NCI-H2107 treated with DMSO at 0.1 percent for 48 hours (cell line): ENCODE data around the gene EVC2.
"Not testable (repeated sequence)": the region's sequence is repeated elsewhere in the genome, so short reads cannot be mapped to it uniquely, and the experiment has no call there.

Experiments
- DNase-seq: peaks from one replicate; lab custom pipeline; 2025; ENCODE audit not compliant: unreplicated experiment; lab: John Stamatoyannopoulos, UW

The EVC2 gene

DNA sequence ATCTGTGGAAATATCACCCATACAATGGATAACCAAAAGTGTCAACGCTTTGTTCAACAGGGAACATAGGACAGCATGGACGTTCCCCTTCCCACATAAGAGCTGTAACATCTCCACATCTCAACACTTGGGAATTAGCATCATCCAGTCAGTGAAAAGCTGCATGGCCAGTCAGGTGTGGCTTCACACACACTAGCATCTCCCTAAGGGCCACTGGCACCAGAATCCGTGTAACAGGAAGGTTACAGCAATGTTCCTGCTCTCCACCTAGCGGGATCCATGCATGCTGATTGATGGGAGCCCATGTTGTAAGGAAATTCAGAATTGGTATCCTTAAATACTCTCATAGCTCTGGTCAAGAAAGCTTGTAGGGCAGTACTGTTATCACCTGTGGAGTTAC is 78.8 kb downstream of the EVC2 start:
- no peak for DNase-seq

DNA sequence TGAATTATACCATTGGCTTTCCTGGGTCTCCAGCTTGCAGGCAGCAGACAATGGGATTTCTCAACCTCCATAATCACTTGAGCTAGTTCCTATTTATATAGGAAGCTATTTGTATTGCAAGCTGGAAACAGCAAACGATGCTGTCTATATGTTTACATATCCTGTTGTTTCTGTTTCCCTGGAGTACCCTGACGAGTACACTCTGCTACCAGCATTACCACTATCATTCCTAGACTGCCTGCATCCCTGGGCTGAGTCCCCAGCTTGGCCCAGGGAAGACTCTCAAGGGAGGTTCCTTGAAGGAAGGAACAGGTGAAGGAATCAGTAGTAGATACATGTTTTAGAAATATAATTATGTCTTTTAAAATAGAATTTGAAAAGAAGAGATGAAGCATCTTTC is 81.4 kb downstream of the EVC2 start:
- no peak for DNase-seq

DNA sequence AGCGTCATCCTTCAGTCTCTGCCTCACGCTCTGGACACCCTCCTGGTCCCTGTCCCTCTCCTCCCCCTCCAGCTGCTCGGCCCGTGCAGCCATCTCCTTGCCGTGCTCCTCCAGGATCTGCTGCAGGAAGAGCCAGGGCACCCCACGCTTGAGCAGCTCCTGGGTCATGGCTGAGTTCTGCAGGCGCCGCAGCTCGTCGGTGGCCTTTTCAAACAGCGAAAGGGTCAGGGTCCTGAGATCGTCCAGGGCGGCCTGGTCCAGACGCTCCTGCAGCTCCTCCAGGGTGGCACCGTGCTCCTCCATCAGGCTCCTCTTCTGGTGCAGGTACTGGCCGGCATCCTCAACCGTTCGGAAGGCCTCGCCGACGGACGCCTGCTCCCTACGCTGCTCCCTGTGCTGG is 85.8 kb downstream of the EVC2 start:
- no peak for DNase-seq

DNA sequence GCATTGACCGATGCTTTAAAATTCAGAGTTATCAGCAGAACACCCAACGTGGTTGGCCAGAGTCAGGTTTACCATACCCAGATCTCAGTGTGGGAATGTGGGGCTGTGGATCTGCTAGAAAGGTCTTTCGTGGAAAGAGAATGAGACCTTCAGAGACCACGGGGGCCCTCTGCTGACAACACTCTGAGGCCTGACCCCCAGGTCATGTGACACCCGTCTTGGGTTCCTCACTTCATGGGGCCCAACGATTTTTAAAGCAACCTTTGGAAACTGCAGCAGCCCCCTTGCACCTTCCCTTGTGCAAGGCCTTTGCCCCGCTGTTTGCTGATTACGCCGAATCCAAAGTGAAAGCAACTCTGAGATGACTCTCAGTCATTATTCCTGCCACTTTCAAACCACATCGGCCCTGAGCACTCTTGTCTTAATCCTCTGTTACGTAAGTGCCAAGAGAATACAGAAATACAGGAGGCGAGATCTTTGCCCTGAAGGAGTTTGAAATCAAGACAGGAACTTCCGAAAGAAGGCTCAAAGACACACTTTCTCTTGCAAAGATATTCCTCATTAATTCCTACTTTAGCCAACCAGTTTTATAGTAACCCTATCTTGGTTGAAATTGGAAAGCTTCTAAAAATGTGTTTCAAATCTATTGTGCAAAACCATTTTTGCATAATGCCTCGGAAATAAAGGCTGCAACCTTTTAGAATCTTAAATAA is 88.3 kb downstream of the EVC2 start:
- no peak for DNase-seq

DNA sequence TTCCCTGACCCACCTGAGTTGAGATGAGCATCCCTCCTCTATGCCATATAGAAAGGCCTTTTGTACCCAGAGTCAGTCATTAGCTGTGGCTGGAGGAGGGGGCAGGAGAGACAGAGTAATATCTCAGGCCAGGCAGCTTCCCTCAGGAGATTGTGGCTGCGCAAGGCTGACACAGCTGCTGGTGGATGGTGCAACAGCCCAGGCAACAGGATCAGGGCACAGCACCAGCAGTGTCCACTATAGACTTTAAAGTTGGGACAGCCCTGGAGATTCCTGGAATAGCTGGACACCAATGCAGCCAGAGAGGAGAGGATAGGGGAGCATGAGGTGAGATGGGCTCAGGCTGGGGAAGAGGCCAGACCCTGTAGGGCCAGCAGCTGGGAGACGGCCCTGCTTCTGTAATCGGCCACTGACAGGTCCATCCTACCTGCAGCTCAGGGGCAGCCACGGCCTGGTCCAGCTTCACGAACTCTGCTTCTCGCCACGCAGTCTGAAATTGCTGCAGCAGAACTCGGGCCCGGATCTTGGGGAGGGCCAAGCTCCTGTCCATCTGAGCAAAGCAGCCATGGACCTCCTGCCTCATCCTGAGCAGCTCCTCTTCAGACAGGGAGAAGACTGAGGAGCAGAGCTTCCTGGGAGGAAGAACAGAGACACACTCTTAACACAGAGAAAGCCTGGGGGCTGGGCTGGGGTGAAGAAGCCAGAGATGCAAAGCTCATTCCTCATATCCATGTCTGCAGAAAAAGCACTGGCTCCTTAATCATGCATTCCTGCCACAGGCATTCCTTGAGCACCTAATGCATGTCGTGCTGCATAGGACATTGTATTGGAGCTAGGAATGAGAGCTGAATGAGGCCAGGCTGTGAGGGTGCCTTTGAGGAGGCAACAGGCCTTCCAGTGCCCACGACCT is 90.1 kb downstream of the EVC2 start:
- no peak for DNase-seq

DNA sequence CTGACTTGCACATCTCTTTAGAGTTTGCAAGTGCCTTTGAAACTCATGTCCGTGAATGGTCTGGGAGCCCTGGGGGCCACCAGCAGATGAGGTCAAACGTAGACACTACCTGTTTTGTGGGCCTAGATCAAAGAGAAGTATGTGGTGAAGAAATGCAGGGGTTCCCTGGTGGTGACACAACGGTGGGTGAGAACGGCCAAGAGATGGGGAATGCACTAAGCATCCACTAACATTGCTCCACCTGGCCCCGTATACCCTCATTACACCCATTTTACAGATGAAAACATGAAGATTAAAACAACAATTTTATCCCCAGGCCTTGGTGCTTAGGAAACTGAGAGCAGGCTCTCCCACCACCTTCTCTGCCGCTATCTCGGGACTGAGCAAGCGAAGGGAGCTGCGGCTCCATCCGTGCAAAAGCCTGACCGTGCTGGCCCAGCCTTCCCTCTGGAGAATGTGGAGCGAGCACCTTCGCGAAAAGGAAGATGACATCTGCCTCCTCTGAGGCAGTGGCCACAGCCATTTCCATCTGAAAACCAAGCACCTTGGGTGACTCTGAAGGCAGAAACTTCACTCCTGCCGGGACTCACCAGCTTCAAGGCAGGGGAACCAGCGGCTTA is 91.9 kb downstream of the EVC2 start:
- no peak for DNase-seq

DNA sequence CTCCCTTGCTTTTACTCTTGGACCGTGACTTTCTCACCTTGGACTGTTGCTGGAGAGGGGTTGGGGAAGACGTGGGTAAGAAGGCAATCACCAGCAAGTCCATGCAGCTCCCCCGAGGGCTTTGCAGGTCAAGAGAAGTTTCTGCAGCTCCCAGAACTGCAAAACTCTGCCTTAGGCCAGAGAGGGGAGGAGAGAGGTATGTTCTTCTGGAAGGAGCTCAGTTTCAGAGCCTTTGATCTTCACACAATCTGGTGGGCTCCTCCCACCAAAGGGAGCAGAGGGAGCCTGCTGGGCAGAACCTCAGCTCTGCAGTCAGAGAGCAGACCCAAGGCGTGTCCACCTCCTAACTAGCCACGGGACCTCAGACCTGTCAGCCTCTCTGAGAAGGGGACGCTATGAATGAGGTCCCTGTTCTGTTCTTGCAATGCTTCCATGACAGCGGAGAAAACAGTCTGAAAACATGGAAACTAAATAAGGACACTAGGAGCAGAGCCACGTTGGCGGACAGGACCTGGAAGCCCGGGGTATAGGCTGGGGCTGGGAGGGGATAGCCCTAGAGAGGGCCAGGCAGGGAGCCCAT is 92.8 kb downstream of the EVC2 start:
- no peak for DNase-seq

DNA sequence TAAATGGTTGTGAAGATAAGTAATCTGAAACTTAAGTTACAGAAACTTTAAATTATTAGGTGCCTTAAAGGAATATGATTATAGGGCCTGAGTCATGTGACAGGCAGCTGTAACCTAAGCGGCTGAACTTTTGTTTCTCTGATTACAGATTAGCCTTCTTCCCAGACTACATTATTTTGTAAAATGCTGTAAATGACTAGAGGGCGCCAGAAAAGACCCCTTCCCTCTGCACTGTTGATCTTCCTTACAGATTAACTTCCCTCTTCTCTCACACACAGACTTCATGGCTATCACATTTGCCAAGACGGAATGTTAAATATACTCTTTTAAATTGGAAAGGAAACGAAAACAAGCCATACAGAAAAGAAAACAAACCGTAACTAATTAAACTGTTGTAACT is 96.6 kb downstream of the EVC2 start:
- DNase-seq: no peak

DNA sequence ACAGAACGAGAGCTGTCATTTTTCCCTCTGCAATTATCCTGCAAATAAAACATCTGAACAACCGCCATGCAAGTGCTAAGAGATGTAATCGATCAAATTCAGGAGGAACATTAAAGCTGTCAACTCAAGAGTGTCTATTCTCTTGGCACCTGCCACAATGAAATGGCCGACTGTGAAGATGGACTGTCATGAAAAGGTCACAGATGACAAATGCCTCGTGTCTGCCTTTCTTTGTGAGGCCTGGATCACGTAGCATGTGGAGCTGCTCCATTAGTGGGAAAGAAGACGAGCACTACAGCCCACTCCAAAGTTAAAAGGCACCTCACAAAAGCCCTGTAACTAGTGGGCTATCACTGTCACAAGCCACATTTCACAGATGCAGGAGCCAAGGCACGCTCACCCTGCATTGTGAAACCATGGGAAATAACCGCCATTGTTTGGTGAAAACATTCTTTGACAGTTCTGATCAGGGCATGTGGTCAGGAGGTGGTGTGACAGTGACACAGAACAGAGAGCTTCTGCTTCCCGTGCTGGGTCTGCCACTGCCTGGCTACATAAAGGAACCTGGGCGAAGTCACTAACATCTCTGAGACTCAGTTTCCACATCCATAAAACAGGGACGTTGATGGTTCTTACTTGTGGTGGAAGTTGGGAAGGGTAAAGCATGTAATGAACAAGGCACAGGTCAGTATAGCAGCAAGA is 98.9 kb downstream of the EVC2 start:
- no peak for DNase-seq

DNA sequence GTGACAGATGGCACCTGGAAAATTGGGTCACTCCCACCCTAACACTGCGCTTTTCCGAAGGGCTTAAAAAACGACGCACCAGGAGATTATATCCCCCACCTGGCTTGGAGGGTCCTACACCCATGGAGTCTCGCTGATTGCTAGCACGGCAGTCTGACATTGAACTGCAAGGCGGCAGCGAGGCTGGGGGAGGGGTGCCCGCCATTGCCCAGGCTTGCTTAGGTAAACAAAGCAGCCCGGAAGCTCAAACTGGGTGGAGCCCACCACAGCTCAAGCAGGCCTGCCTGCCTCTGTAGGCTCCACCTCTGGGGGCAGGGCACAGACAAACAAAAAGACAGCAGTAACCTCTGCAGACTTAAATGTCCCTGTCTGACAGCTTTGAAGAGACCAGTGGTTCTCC is 114.5 kb downstream of the EVC2 start:
- not testable (repeated sequence) for DNase-seq

DNA sequence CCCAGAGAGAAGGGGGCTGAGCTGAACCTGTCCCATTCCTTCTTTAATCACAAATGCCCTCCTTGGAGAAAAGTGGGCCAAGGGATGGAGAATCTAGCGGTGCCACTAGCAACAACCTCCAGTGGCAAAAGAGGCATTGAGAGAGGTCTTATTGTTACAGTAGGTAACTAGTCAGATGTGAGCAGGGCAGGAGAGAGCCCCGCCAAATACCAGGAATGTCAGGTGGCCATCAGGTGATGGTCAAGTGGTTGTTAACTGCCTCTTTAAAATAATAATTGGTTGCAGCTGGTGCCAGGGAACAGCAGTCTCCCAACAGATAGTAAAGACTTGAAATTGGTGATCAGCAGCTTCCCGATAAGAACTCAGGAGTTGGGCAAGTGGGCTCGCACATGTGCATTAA is 116.1 kb downstream of the EVC2 start:
- DNase-seq: no peak

DNA sequence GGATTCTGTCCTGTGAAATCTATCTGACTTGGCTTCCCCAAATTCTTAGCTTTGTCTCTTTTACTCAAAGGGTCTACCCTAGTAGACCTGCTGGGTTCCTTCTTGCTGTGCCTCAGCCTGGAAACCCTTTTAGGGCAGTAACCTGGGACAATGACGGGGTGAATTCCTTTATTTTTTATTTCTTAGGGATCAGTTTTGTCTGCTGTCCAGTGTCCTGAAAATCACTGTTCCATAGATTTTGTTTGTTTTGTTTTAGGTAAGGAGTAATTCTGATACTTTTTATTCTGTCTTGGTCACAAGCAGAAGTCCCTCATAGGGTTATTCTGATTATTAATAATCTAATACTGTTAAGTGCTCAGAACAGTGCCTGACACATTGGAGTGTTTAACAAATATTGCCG is 118.9 kb downstream of the EVC2 start:
- DNase-seq: no peak

DNA sequence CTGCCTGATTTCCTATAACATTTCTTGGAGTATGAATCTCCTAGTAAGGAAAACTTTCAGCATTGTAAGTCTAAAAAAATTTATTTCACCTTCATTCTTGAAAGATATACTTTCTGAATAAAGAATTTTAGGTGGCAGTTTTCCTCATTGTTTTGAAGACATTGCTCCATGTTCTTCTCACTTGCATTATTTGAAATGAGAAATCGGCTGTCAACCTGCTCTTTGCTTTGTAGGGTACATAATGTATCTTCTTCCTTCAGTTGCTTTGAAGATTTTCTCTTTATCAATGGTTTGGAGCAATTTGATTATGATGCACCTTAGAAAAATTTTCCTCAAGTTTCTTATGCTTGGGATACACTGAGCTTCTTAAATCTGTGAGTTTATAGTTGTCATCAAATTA is 120.3 kb downstream of the EVC2 start:
- DNase-seq: no peak

DNA sequence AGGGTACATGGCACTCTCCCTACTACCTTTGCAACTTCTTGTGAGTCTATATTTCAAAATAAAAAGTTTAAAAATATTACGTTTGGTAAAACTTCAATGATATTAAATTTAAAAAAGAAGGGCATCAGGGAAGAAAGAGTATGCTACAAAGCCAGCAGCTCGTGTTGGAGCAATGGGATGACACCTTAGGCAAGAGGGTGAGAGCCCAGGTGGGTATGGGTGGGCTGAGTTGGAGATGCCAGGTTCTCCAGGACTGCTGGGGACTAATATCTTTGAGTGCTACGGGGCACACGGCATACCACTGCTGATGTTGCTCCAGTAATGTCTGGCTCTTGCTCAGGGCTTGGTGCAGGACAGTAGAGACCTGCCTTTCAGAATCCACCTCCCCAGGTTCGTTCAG is 132.4 kb downstream of the EVC2 start:
- no peak for DNase-seq

DNA sequence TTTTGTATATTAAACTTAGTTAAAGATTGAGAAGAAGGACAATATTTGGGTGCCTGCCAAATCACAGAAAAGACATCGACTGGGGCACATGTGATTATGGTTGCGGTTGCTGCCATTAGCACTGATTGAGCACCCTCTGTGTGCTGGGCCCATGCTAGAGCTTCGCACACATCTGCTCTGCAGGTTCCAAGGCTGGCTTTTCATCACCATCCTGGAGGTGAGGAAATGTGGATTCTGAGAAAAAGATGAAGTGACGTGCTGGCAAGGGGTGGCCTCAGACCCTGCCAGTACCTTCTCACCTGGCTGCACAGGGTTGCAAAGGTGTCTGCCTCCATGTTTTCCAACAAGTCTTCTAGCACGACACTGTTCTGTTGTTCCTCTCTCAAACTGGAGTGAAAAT is 134.0 kb downstream of the EVC2 start:
- DNase-seq: no peak

DNA sequence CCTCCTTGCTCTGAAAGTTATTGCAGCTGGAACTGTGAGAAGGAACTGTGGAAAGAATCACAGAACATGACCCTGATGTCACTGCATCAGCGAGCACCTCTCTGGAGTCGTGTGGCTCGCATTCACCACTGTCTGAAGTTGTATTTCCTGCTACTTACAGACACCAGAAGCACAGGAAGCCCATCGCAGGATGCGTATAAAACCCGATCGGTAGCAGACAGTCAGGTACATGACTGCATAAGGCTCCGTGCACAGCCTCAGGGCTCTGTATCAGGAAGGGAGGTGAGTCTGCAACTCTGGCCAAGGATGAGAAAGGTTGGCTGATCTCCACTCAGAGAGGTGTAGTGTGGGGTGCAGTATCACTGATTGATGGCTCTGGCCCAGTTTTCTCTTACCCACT is 134.4 kb downstream of the EVC2 start:
- DNase-seq: no peak

DNA sequence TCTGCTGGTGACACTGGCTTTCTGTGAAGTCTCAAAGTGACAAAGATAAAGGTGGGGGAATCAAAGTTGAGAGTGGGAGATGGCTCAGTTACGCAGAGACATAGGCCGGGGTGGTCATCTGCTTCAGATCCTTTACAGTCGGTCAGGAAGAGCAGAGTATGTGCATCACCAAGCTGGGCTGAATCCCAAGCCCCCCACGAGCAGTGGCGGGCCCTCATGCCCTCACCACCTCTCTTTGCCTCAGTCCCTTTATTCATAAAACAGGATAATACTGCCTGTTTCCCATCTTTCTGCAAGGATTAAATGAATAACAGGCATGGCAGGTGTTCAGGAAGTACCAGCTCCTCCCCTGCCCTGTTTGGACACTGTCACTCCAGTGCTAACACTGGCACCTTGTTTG is 135.6 kb downstream of the EVC2 start:
- no peak for DNase-seq

DNA sequence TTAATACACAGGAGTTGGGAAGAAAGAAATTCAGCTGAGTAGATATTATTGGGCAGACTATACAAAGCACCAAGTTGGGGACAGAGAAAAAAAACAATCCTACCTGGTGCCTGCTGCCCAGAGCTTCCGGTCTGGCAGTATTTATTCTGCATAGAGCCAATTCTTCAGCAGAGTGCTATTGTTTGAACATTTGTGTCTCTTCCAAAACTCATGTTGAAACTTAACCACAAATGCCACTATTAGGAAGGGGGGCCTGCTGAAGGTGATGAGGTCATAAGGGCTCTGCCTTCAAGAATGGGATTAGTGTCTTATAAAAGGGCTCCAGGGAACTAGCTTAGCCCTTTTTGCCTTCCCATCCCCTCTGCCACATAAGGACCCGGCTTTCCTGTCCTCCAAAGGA is 136.2 kb downstream of the EVC2 start:
- no peak for DNase-seq

DNA sequence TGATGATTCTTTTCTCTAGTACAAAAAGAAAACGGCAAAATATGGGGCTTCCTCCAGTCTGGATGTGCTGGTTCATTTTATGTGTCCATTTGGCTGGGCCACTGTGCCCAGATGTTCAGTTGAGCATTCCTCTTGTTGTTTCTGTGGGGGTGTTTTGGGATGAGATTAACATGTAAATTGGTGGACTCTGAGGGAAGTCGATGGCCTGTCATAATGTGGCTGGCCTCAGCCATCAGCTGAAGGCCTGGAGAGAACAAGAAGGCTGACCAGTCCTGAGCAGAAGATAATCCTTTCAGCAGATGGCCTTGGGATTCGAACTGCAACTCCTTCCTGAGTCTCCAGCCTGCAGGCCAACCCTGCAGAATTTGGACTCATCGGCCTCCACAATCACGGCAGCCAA is 136.7 kb downstream of the EVC2 start:
- no peak for DNase-seq

DNA sequence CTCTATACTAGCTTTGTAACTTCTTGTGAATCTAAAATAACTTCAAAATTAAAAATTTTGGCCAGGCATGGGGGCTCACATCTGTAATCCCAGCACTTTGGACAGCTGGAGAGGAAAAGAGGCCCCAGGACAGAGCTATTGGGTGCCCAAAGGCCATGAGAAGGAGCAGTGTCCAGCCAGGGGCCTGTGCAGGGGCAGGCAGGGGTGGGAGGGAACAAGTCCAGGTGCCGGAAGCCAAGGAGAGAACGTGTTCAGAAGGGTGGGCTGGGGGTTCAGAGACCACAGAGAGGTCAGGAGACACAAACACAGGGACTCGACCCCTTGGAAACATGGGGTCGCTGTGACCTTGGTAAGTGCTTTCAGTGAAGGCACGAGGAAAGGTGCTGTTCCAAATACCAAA is 138.9 kb downstream of the EVC2 start:
- DNase-seq: no peak

DNA sequence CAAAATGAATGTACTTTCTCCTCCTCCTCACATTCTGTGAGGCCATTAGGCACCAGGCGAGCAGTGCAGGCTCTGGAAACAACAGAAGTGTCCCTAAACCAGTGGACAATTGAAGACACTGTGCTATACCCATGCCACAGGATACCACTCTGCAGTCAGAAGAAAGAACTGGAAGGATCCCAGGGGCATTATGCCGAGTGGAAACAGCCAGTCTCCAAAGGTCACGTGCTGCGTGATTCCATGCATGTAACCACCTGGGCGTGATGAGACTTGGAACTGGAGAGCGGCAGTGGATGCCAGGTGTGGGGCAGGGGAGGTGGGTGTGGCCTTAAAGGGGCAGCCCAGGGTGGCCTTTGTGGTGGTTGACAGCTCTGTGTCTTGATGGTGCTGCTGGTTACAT is 139.4 kb downstream of the EVC2 start:
- no peak for DNase-seq
